Dendritic cell treated with granulocyte-macrophage colony-stimulating factor and Interleukin-4, amounts not matched to agents 40 ng/mL and 50 ng/mL, for 4 days (primary cell): ENCODE data around the gene CDC42BPA.
"Not testable (repeated sequence)": the region's sequence is repeated elsewhere in the genome, so short reads cannot be mapped to it uniquely, and the experiment has no call there.

Source experiments
- H3K27ac Mint-ChIP-seq: one replicate; pipeline ENCODE4 v1.8.0; 2022; ENCODE audit warnings: mild to moderate bottlenecking, mixed read lengths
- H3K27me3 Mint-ChIP-seq: one replicate; pipeline ENCODE4 v1.8.0; 2022; ENCODE audit warnings: mild to moderate bottlenecking, mixed read lengths
- H3K36me3 Mint-ChIP-seq: one replicate; pipeline ENCODE4 v1.8.0; 2022; ENCODE audit warnings: low read depth, mixed read lengths
- H3K4me1 Mint-ChIP-seq: one replicate; pipeline ENCODE4 v1.8.0; 2022; ENCODE audit warnings: low read depth, mixed read lengths
- H3K4me3 Mint-ChIP-seq: one replicate; pipeline ENCODE4 v1.8.0; 2022; ENCODE audit warnings: mild to moderate bottlenecking, moderate library complexity, mixed read lengths
- H3K9me3 Mint-ChIP-seq: one replicate; pipeline ENCODE4 v1.8.0; 2022; ENCODE audit warnings: mixed read lengths
- intact Hi-C: fragments of 100-400 bp; cut with micrococcal nuclease; formaldehyde crosslinking; loops from one replicate; pipeline ENCODE4 v1.15.0; 2022

CDC42BPA gene

DNA sequence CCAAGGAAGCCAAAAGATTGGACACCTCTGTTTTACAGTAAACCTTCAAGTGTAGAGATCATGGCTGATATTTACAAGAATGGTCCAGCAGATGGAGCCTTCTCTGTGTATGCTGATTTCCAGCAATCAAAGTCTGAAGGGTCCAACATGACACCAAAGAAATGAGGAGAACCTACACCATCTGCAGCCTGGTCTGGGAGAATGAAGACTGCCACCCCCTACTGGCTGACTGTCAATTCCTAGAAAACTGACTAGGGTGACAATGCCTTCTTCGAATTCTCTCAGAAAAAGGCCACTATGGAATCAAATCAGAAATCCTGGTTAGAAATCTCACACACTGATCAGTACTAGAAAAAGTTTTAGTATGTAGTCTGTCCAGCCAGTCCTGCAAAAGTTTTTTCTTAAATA is 83.3 kb downstream of the CDC42BPA start:
- Mint-ChIP-seq H3K9me3 (no peaks in the 10 kb centered on the region), H3K27ac (no peak overlapping the region), H3K27me3 (no peaks in the 10 kb centered on the region), H3K4me3 (no peak overlapping the region), H3K4me1 (no peaks in the 10 kb centered on the region), H3K36me3 (no peaks in the 10 kb centered on the region)
- intact Hi-C loops = no loop called here

GRCh38 chr1:227231128-227231527 is 87.2 kb downstream of the CDC42BPA start:
- H3K4me3 Mint-ChIP-seq, H3K9me3 Mint-ChIP-seq, H3K27ac Mint-ChIP-seq, H3K36me3 Mint-ChIP-seq, intact Hi-C loops, H3K4me1 Mint-ChIP-seq, H3K27me3 Mint-ChIP-seq: not testable (repeated sequence)

GRCh38 chr1:227228201-227228600 is 90.1 kb downstream of the CDC42BPA start:
- Mint-ChIP-seq H3K27me3 (no peaks in the 10 kb centered on the region), H3K9me3 (no peaks in the 10 kb centered on the region), H3K4me1 (peaks cover 12% of the 10 kb centered on the region), H3K27ac (no peak overlapping the region), H3K4me3 (no peak overlapping the region), H3K36me3 (no peaks in the 10 kb centered on the region)
- intact Hi-C loops = no loop called here

DNA sequence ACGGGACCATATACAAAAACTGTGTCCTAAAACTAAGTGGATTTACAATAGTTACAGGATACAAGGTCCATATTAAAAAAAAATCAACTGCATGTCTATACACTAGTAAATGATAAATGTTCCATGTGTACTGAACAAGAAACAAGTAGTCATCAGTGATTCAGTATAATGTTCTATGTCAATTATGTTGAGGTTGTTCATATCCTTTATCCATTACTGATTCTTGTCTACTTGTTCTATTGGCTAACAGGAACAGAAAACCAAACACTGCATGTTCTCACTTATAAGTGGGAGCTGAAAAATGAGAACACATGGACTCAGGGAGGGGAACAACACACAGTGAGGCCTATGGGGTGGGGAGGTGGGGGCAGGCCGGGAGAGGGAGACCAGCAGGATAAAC is 90.5 kb downstream of the CDC42BPA start:
- no peaks in the 10 kb centered on the region for H3K9me3 Mint-ChIP-seq
- intact Hi-C loops = no loop called here
- H3K4me1 Mint-ChIP-seq = peaks cover 14% of the 10 kb centered on the region
- H3K27ac Mint-ChIP-seq = no peak overlapping the region
- H3K4me3 Mint-ChIP-seq = no peak overlapping the region
- no peaks in the 10 kb centered on the region for H3K27me3 Mint-ChIP-seq
- no peaks in the 10 kb centered on the region for H3K36me3 Mint-ChIP-seq

DNA sequence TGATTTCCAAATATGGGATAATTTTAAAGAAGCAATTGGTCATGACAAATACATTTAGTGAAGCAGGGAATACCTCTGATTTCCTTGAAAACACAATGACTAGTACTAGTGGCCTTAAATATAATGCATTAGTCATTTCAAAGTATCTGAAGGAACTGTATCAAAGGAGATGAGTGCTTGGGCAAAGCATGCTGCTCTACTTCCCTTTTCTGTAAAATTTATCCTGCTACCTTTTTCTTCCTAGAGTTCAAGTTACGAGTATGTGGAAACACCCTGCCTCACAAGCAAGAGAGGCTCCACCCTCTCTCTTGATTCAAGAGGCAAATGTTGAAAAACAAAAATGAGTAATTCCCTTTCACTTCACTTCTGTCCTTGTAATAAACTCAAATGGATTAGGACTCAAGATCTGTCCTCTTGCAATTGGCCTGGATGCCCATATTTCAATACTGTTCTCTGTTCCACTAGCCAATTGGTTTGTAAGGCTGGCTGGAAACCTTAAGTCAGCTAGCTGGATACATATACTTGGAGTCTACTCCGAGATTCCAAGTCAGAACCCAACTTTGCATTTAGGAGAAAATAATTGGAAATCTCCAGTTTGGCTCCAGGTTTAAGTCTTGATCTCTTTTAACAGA is 92.5 kb downstream of the CDC42BPA start:
- Mint-ChIP-seq H3K4me3 (no peak overlapping the region), H3K4me1 (peaks cover 14% of the 10 kb centered on the region), H3K27ac (no peak overlapping the region), H3K9me3 (no peaks in the 10 kb centered on the region), H3K27me3 (no peaks in the 10 kb centered on the region), H3K36me3 (no peaks in the 10 kb centered on the region)
- intact Hi-C loops = no loop called here

DNA sequence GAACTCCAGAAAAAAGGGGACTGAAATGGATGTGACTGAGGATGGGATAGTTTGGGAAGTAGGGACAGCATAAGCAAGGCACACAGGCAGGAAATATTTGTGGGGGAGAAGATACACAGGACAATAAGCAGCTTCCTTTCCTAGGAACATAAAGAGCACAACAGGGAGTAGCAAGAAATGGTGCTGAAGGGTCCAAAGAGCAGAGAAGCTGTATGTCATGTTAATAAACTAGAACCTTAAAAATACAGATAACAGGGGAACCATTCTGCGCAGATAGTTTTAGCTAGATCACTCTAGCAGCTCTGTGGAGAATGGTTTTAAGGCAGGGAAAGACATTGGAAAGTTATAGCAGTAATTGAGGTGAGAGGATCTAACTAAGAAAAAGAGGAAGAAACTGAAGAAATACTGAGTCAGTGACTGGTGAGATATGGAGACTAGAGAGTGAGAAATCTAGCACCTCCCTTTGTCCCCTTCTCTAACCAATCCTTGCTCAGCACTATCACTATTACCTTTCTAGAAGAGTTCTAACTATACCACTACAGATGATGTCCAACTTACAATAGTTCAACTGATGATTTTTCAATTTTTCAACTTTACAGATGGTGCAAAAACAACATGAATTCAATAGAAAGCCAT is 95.0 kb downstream of the CDC42BPA start:
- H3K4me3 Mint-ChIP-seq = no peak overlapping the region
- intact Hi-C loops = no loop called here
- H3K4me1 Mint-ChIP-seq = peaks cover 14% of the 10 kb centered on the region
- no peaks in the 10 kb centered on the region for H3K36me3 Mint-ChIP-seq
- no peaks in the 10 kb centered on the region for H3K9me3 Mint-ChIP-seq
- no peaks in the 10 kb centered on the region for H3K27me3 Mint-ChIP-seq
- H3K27ac Mint-ChIP-seq = no peak overlapping the region

DNA sequence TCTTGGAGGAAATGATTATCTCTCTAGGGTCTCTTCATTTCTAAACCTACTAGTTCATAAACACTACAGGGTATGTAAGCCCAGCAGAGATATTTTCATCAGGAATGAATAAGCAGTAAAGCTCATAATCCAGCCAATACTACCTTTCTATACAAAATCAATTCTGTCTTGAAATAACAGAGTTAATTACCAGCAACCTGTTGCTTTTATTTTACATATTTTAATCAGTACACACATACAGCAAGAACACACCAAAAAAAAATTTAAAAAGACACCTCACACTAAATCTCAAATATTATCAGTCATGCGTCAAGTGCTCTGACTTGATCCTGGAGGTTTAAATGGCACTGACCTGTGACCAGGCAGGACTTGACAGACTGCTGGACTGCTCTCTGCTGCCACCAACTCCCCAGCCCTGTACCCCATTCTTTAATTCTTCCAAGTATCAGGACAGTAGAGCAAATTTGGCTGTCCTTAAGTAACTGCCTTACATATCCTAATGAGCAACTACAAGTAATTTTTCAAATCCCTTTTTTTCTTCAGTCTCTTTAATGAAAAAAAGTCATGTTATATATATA is 98.5 kb downstream of the CDC42BPA start:
- H3K4me3 Mint-ChIP-seq = no peak overlapping the region
- intact Hi-C loops = no loop called here
- no peaks in the 10 kb centered on the region for H3K9me3 Mint-ChIP-seq
- H3K27me3 Mint-ChIP-seq = no peaks in the 10 kb centered on the region
- no peaks in the 10 kb centered on the region for H3K36me3 Mint-ChIP-seq
- no peak overlapping the region for H3K27ac Mint-ChIP-seq
- peaks cover 6% of the 10 kb centered on the region for H3K4me1 Mint-ChIP-seq

GRCh38 chr1:227218870-227219573 is 99.3 kb downstream of the CDC42BPA start:
- H3K27me3 Mint-ChIP-seq = no peaks in the 10 kb centered on the region
- no peaks in the 10 kb centered on the region for H3K36me3 Mint-ChIP-seq
- H3K9me3 Mint-ChIP-seq = no peaks in the 10 kb centered on the region
- H3K4me1 Mint-ChIP-seq = peaks cover 6% of the 10 kb centered on the region
- no peak overlapping the region for H3K4me3 Mint-ChIP-seq
- no peak overlapping the region for H3K27ac Mint-ChIP-seq
- intact Hi-C loops = no loop called here

GRCh38 chr1:227215863-227216510 is 102.3 kb downstream of the CDC42BPA start:
- H3K4me3 Mint-ChIP-seq = no peak overlapping the region
- intact Hi-C loops = no loop called here
- H3K27me3 Mint-ChIP-seq = no peaks in the 10 kb centered on the region
- H3K36me3 Mint-ChIP-seq = no peaks in the 10 kb centered on the region
- H3K4me1 Mint-ChIP-seq = no peaks in the 10 kb centered on the region
- no peak overlapping the region for H3K27ac Mint-ChIP-seq
- no peaks in the 10 kb centered on the region for H3K9me3 Mint-ChIP-seq

GRCh38 chr1:227214207-227214606 is 104.1 kb downstream of the CDC42BPA start:
- intact Hi-C loops = no loop called here
- Mint-ChIP-seq H3K36me3 (no peaks in the 10 kb centered on the region), H3K4me1 (no peaks in the 10 kb centered on the region), H3K27ac (no peak overlapping the region), H3K4me3 (no peak overlapping the region), H3K27me3 (no peaks in the 10 kb centered on the region), H3K9me3 (no peaks in the 10 kb centered on the region)

DNA sequence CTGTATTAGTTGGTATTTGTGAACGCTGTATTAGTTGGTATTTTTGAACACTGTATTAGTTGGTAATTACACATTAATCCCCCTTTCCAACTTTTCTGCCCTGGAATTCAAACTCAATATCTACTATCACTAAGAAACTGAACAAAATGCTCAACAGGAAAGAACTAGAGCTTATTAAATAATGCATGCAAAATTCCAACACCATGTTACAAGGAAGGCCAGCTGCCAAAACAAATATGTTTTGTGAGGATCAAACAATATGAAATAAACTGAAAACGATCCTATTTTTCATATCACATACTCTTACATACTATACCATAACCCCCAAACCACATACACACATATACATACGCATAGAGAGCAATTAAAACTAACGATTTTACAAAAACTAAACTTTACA is 104.9 kb downstream of the CDC42BPA start:
- H3K4me3 Mint-ChIP-seq = no peak overlapping the region
- intact Hi-C loops = no loop called here
- H3K9me3 Mint-ChIP-seq = no peaks in the 10 kb centered on the region
- no peak overlapping the region for H3K27ac Mint-ChIP-seq
- H3K4me1 Mint-ChIP-seq = no peaks in the 10 kb centered on the region
- H3K27me3 Mint-ChIP-seq = no peaks in the 10 kb centered on the region
- H3K36me3 Mint-ChIP-seq = no peaks in the 10 kb centered on the region

- intact Hi-C loops = no loop called here
- Mint-ChIP-seq H3K4me3 (no peak overlapping the region), H3K4me1 (no peaks in the 10 kb centered on the region), H3K27me3 (no peaks in the 10 kb centered on the region), H3K27ac (no peak overlapping the region), H3K9me3 (no peaks in the 10 kb centered on the region), H3K36me3 (no peaks in the 10 kb centered on the region)
These were observed 106.1 kb downstream of the CDC42BPA start for GRCh38 chr1:227212164-227212563.

- no peak overlapping the region for H3K27ac Mint-ChIP-seq
- no peaks in the 10 kb centered on the region for H3K4me1 Mint-ChIP-seq
- no peak overlapping the region for H3K4me3 Mint-ChIP-seq
- H3K9me3 Mint-ChIP-seq = no peaks in the 10 kb centered on the region
- no peaks in the 10 kb centered on the region for H3K36me3 Mint-ChIP-seq
- intact Hi-C loops = no loop called here
- no peaks in the 10 kb centered on the region for H3K27me3 Mint-ChIP-seq
These were observed 107.7 kb downstream of the CDC42BPA start for GRCh38 chr1:227210604-227211003.

DNA sequence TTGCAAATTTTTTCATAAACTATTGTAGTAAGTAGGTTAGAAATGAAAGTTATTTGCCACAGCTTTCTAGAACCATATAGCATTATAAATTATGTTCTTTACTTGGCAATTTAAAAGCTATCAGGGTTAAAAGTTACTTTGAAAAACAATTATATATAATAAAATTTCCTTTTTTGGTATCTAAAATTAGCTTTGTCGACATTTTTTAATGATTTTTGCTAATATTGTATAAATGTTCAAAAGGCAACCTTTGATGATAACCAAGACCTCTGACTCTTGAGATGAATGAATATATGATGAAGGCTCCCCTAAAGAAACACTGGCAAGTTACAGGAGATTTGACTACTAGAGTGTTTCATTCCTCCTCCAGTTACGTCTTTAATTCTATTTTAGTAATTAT is 121.2 kb downstream of the CDC42BPA start:
- intact Hi-C loops = no loop called here
- Mint-ChIP-seq H3K27me3 (no peaks in the 10 kb centered on the region), H3K36me3 (no peaks in the 10 kb centered on the region), H3K4me3 (no peak overlapping the region), H3K27ac (no peak overlapping the region), H3K9me3 (no peaks in the 10 kb centered on the region), H3K4me1 (peaks cover 6% of the 10 kb centered on the region)
